Measurements from ENCODE around the gene SMPD2.

Gene SMPD2

DNA sequence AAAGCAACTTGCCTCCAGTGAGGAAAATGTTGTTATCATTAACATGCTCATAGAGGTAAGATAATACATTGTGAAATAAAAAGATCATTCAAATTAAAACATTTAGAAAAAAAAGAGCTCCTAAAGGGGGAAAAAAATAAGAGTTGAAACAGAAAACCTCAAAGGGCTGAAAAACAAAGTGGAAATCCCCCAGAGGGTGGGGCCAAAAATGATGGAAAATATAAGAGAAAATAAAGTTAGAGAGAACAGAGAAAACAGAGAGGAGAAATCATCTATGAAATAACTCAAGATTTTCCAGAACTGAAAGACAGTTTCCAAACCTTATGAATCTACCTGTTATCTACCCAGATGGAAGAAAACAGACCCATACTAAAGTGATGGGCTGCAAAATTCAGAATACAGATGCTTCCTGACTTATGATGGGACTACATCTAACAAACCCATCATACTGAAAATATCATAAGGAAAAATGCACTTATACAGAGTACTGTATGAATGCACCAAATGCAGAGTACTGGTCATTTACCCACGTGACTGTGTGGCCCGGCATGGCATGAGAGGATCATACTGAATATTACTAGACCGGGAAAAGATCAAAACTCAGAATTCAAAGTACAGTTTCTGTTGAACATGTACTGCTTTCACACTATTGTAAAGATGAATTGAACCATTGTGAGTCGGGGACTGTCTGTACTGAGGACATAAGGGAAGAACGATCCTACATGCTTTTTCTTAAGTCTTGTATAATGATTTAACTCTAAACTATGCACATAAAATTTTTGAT lies 38.5 kb downstream of the SMPD2 start:
- TF ChIP-seq FOXM1 (IDR thresholded peaks at IDR 0.05; ENCODE audit: borderline replicate concordance, low read depth) (no peak), ZBTB7A (IDR thresholded peaks at IDR 0.05; ENCODE audit: low read depth) (no peak), CEBPB (IDR thresholded peaks at IDR 0.05) (no peak), TCF12 (IDR thresholded peaks at IDR 0.05; ENCODE audit: low read depth) (no peak), TEAD4 (IDR thresholded peaks at IDR 0.05) (no peak), RAD21 (IDR thresholded peaks at IDR 0.05; ENCODE audit: low read depth) (no peak), TAF1 (IDR thresholded peaks at IDR 0.05; ENCODE audit: low read depth) (no peak), YY1 (IDR thresholded peaks at IDR 0.05; ENCODE audit: low read depth) (no peak), NFIC (IDR thresholded peaks at IDR 0.05) (no peak), EGR1 (IDR thresholded peaks at IDR 0.05) (no peak), CREB1 (IDR thresholded peaks at IDR 0.05; ENCODE audit: low read depth) (no peak), EP300 (IDR thresholded peaks at IDR 0.05; ENCODE audit: borderline replicate concordance) (no peak)
- TF ChIP-seq, protein P1, sequence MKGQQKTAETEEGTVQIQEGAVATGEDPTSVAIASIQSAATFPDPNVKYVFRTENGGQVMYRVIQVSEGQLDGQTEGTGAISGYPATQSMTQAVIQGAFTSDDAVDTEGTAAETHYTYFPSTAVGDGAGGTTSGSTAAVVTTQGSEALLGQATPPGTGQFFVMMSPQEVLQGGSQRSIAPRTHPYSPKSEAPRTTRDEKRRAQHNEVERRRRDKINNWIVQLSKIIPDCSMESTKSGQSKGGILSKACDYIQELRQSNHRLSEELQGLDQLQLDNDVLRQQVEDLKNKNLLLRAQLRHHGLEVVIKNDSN (IDR thresholded peaks at IDR 0.05), result no peak
- TF ChIP-seq, protein P2, sequence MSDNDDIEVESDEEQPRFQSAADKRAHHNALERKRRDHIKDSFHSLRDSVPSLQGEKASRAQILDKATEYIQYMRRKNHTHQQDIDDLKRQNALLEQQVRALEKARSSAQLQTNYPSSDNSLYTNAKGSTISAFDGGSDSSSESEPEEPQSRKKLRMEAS (IDR thresholded peaks at IDR 0.05), result no peak

GRCh38 chr6:109480993-109481480 lies 40.5 kb downstream of the SMPD2 start:
- no peak for TF ChIP-seq TEAD4 (IDR thresholded peaks at IDR 0.05)
- TF ChIP-seq TCF12 (IDR thresholded peaks at IDR 0.05; ENCODE audit: low read depth), result no peak
- no peak for TF ChIP-seq CREB1 (IDR thresholded peaks at IDR 0.05; ENCODE audit: low read depth)
- TF ChIP-seq TAF1 (IDR thresholded peaks at IDR 0.05; ENCODE audit: low read depth), result no peak
- no peak for TF ChIP-seq YY1 (IDR thresholded peaks at IDR 0.05; ENCODE audit: low read depth)
- no peak for TF ChIP-seq EP300 (IDR thresholded peaks at IDR 0.05; ENCODE audit: borderline replicate concordance)
- TF ChIP-seq RAD21 (IDR thresholded peaks at IDR 0.05; ENCODE audit: low read depth), result no peak
- TF ChIP-seq, protein P3, sequence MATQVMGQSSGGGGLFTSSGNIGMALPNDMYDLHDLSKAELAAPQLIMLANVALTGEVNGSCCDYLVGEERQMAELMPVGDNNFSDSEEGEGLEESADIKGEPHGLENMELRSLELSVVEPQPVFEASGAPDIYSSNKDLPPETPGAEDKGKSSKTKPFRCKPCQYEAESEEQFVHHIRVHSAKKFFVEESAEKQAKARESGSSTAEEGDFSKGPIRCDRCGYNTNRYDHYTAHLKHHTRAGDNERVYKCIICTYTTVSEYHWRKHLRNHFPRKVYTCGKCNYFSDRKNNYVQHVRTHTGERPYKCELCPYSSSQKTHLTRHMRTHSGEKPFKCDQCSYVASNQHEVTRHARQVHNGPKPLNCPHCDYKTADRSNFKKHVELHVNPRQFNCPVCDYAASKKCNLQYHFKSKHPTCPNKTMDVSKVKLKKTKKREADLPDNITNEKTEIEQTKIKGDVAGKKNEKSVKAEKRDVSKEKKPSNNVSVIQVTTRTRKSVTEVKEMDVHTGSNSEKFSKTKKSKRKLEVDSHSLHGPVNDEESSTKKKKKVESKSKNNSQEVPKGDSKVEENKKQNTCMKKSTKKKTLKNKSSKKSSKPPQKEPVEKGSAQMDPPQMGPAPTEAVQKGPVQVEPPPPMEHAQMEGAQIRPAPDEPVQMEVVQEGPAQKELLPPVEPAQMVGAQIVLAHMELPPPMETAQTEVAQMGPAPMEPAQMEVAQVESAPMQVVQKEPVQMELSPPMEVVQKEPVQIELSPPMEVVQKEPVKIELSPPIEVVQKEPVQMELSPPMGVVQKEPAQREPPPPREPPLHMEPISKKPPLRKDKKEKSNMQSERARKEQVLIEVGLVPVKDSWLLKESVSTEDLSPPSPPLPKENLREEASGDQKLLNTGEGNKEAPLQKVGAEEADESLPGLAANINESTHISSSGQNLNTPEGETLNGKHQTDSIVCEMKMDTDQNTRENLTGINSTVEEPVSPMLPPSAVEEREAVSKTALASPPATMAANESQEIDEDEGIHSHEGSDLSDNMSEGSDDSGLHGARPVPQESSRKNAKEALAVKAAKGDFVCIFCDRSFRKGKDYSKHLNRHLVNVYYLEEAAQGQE (IDR thresholded peaks at IDR 0.05; ENCODE audit: low read depth), result no peak
- TF ChIP-seq ZBTB7A (IDR thresholded peaks at IDR 0.05; ENCODE audit: low read depth), result no peak
- no peak for TF ChIP-seq EGR1 (IDR thresholded peaks at IDR 0.05)
- no peak for TF ChIP-seq CEBPB (IDR thresholded peaks at IDR 0.05)

- TF ChIP-seq FOXM1 (IDR thresholded peaks at IDR 0.05; ENCODE audit: borderline replicate concordance, low read depth) (no peak), ZBTB7A (IDR thresholded peaks at IDR 0.05; ENCODE audit: low read depth) (no peak), YY1 (IDR thresholded peaks at IDR 0.05; ENCODE audit: low read depth) (no peak), EP300 (IDR thresholded peaks at IDR 0.05; ENCODE audit: borderline replicate concordance) (0 out of 2 replicates have a peak, but pooled peaks have one; percentile 27), NFIC (IDR thresholded peaks at IDR 0.05) (no peak; the same call in 1 of the 2 replicates), CREB1 (IDR thresholded peaks at IDR 0.05; ENCODE audit: low read depth) (no peak), TAF1 (IDR thresholded peaks at IDR 0.05; ENCODE audit: low read depth) (peak; percentile 65)
- TF ChIP-seq, protein P1 (IDR thresholded peaks at IDR 0.05), result peak; percentile 93
- TF ChIP-seq, protein P2 (IDR thresholded peaks at IDR 0.05), result peak; percentile 78
Measured at GRCh38 chr6:109482905-109483734, 42.6 kb downstream of the SMPD2 start, which contains the start of gene ZBTB24. Gene ZBTB24 (minus strand): TSS chr6:109483219. CDS start chr6:109482026, 1,193 bp downstream.

DNA sequence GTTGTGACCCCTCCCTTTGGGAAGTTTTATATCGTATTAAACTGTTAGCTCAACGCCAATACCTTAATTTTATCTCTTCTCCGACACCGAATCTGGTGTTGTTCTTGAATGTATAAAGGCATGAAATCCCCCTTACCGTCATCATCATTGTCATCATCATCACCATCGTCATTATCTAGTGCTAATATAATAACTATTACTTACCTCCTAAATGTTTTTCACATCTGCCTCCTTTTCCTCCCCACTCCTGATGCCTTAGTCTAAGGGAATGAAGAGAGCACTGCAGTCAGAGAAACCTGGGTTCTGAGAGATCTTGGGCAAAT lies 43.2 kb downstream of the SMPD2 start:
- TF ChIP-seq CREB1 (IDR thresholded peaks at IDR 0.05; ENCODE audit: low read depth), result no peak

- TF ChIP-seq ZBTB7A (IDR thresholded peaks at IDR 0.05; ENCODE audit: low read depth) (no peak), EGR1 (IDR thresholded peaks at IDR 0.05) (no peak), NFIC (IDR thresholded peaks at IDR 0.05) (no peak), CREB1 (IDR thresholded peaks at IDR 0.05; ENCODE audit: low read depth) (no peak), TCF12 (IDR thresholded peaks at IDR 0.05; ENCODE audit: low read depth) (no peak)
Measured at GRCh38 chr6:109484122-109484521, 43.6 kb downstream of the SMPD2 start.

- TF ChIP-seq TEAD4 (IDR thresholded peaks at IDR 0.05) (no peak), TCF12 (IDR thresholded peaks at IDR 0.05; ENCODE audit: low read depth) (no peak), CEBPB (IDR thresholded peaks at IDR 0.05) (no peak), RAD21 (IDR thresholded peaks at IDR 0.05; ENCODE audit: low read depth) (no peak), EP300 (IDR thresholded peaks at IDR 0.05; ENCODE audit: borderline replicate concordance) (no peak), EGR1 (IDR thresholded peaks at IDR 0.05) (no peak), YY1 (IDR thresholded peaks at IDR 0.05; ENCODE audit: low read depth) (no peak), TAF1 (IDR thresholded peaks at IDR 0.05; ENCODE audit: low read depth) (no peak), NFIC (IDR thresholded peaks at IDR 0.05) (no peak), ZBTB7A (IDR thresholded peaks at IDR 0.05; ENCODE audit: low read depth) (no peak), FOXM1 (IDR thresholded peaks at IDR 0.05; ENCODE audit: borderline replicate concordance, low read depth) (no peak), CREB1 (IDR thresholded peaks at IDR 0.05; ENCODE audit: low read depth) (no peak)
- TF ChIP-seq, protein P2 (IDR thresholded peaks at IDR 0.05), result no peak
- TF ChIP-seq, protein P1 (IDR thresholded peaks at IDR 0.05), result no peak
- TF ChIP-seq, protein P3 (IDR thresholded peaks at IDR 0.05; ENCODE audit: low read depth), result no peak
Measured at GRCh38 chr6:109485266-109485935, 44.9 kb downstream of the SMPD2 start.
